Astrocyte of the hippocampus (primary cell): ENCODE results near the gene TNFRSF25.
"Not testable (repeated sequence)": the region's sequence is repeated elsewhere in the genome, so short reads cannot be mapped to it uniquely, and the experiment has no call there.

Experiments used
- DNase-seq: peaks from one replicate; pipeline ENCODE4 v3.0.0; 2011; ENCODE audit warnings: low read depth, low spot score

The TNFRSF25 gene

DNA sequence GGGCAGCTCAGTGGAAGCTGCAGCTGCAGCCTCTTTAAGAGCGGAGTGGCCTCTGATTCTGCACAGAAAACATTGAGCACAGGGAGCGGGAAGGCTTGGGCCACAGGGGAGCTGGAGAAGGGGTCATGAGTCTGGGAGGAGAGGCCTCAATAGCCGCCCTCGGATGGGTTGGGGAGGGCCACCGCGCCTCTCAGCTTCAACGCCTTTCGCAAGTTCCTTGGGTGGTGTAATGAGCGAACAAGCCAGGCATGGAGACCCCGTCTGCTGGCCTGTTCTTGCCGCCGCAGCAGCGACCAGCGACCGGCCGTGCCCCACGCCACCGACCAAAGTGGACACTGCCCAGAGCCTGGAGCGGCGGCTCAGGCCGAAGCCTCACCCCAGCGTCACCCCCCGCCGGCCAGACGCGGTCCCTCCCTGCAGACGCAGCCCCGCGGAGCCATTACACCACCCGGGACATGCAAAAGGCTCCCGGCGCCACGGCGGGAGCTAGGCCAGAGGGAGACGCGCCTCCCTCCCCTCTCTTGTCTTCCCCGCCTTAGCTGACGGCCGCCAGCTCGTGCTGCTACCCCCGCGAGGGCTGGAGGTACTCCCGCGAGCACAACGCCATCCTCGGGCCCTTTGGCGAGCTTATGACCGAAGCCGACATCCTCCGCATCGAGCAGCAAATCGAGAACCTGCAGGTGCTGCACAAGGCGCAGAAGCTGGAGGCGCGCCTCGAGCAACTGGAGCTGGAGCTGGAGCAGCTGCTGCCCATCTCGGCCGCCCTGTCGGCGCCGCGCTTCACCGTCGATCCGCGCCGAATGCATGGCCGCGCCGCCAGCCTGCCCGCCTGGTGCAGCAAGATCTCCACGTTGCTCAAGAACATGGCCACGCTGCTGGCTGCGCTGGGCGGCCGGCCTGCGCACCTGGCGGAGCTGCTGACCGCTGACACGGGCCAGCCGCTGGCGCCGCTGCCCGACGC, 11.8 kb downstream of the TNFRSF25 start:
- peak; percentile 44 for DNase-seq

DNA sequence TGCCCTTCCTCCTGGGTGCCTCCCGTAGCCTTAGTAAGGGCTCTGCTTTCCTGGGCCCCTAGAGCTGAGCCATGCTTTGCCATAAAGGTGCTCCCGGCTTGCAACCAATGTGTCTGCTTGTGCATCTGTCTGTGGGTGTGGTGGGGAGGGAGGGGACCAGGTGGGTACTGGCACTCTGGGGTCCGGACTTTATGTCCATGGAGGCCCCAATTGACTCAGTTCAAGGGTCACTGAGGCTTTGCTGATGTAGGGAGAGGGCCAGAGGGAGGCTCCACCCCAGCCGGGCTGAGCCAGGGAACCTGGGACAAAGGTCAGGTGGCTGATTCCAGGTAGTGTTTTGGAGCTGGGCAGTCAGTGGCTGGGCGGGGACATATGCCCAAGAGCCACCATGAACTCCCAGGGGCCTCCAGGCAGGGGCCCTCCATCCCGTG, 15.0 kb downstream of the TNFRSF25 start:
- DNase-seq, result no peak

DNA sequence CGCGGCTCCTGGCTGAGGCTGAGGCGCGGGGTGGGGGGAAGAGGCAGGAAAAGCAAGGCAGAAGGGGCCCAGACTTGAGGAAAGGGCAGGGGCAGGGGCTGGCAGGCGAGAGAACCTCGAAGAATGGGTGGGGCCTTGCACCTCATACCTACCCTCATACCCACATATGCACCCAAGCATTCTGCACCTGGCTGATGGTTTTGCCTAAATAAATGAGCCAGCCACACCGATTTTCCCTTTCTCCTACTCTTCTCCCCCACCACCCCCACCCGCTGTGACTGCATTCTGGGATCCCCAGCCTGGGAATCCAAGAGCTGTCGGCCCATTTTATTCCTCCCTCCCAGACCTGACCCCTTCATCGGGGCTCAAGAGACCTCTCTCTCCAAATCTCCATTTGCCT, 15.5 kb downstream of the TNFRSF25 start:
- DNase-seq, result not testable (repeated sequence)

DNA sequence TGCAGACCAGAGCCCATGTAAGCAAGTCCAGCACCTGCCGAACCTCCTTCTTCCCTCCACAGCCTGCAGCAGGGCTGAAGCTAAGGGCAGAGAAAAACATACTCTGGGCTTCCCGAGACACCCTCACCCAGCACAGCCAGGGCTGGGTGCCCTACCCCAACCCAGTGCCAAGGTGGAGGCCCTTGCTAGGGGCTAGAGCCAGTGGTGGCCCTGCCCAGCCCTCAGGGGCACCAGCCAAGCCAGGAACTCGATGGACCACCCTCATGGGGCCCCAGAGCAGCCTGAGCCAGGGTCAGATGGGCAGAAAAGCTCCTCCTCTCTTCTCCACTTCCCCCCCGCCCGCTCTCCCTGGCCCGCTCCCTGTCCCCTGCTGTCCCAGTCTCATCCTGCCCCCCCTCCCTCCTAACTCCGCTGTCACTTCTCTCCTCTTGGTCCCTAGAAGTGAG, 15.9 kb downstream of the TNFRSF25 start:
- no peak for DNase-seq

DNA sequence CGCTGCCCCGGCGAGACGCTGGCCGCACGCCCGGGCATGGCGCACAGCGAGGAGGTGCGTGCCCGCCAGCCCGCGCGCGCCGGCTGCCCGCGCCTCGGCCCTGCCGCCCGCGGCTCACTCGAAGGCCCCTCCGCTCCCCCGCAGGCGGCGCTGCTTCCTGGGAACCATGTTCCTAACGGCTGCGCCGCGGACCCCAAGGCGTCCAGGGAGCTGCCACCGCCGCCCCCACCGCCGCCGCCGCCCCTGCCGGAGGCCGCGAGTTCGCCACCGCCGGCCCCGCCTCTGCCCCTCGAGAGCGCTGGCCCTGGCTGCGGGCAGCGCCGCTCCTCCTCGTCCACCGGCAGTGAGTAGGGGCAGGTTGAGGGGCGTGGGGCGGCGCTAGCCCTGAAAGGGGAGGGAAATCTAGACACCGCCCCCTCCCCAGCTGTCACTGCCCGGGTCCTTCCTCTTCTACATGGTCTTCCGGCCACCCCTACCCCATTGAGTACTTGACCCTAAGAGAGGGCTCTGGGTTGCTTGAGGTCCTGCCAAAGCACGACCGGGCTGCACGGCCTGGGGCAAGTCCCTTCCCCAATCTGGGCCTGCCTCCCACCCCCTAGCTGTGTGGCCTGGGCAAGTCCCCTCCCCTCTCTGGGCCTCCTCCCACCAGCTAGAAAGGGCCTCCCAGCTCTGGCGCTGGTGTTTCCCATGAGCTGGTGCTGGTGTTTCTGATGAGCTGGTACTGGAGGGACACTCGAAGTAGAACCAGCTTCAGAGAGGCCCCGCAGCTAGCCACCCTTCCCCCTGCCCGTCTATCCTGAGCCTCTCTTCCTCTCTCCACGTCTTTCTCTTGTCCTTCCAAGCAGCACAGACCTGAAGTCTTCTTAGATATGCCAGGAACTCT, 17.0 kb downstream of the TNFRSF25 start:
- DNase-seq, result peak; percentile 64

DNA sequence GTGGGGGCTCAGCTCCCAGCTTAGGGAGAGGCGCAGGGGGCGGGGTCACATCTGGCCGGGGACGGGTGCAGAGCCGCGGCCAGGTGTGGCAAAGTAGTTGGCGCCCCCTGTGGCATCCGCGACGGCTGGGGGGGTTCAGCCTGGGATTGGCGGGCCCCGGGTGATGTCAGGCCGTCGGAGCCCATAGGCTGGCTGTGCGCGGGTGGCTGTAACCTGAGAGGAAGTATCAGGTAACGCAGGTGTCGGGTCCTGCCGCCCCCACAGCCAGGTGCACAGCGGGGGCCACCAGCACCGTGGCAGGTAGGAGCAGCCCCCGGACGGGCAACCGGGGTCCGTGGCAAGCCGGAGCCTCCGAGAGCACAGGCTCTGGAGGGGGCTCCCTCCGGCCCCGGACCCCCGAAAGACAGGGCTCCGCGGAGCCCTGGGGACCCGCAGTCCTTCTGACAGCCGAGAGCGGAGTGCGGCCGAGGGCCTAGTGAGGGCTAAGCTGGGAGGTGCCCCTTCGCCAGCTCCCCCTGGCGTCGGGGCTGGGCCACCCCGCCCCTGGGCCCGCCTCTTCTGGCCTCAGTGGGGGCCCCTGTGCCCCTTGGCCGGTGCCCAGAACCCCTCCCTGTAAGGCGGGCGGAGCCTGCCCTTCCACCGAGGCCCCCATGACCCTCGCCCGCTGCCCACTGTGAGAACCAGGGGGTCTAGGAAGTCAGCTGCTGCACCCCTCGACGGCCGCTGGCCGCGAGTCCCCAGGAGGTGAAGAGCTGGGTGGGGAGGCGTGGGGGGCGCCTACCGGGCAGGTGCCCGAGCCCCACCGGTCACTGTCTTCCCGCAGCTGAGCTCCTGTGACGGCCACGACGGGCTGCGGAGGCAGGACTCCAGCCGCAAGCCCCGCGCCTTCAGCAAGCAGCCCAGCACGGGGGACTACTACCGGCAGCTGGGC, 17.9 kb downstream of the TNFRSF25 start:
- no peak for DNase-seq

DNA sequence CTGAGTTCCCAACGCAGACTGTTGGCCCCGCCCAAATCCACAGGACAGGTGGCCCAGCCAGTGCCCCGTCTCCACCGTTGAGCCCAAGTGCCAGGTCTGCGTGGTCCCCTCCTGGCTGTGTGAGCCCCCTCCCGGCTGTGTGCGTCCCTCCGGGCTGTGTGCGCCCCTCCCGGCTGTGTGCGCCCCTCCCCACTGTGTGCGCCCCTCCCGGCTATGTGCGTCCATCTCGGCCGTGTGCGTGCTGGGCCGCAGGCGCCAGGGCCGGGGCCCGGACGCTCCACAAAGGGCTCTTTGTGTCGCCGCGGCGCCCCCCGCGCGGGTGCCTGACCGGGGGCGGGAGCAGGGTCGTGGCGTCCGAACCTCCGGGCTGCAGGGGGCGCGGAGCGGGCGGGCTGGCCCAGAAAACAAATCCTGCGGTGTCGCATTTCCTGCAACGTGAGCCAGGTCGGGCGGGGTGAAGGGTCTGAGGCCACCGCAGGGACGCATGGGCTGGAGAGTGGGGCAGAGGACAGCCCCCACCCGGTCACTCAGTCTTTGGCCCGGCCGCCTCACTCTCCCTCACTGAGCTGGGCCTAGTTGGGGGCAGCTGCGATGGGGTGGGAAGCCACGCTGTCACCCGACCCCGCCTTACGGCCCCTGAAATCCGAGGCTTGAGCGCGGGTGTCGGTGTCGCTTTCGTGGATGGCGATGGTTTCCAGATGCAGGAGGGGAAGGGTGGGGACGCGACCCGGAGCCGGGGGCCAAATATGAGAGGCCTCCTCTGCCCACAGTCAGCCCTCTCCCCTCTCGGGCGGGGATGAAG, 18.8 kb downstream of the TNFRSF25 start:
- DNase-seq, result no peak

DNA sequence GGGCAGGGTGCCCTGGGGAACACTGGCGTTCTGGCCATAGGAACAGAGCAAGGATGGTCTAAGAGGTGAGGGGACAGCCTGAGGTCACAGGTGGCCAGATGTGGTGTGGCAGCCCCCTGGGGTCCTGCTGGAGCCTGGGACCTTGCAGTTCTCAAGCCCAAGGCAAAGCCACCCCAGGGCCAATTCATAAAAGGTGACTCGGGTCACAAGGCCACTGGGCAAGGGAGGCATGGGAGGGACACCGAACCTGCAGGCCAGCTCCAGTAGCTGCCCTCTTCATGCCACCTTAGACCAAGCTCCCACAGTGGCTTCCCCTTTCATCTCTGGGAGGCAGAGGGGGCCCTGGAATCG, 19.3 kb downstream of the TNFRSF25 start:
- DNase-seq, result no peak

DNA sequence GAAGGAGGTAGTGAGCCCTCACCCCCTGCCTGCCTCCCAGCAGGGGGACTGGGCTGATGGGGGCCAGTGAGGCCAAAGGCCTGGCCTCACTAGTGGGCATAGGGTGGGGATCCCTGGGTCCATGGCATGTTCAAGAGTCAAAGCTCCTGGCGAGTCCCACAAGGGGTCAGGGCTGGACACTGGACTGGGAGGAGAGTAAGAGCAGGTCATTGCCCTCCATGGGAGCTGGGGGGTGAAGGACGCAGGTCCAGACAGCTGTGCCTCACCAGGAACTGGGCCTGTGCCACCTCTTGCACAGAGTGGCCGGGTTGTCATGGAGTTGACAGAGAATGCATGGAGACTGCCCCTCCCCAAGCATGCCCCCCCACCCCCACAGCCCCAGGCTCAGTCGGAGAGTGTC, 20.0 kb downstream of the TNFRSF25 start:
- not testable (repeated sequence) for DNase-seq

DNA sequence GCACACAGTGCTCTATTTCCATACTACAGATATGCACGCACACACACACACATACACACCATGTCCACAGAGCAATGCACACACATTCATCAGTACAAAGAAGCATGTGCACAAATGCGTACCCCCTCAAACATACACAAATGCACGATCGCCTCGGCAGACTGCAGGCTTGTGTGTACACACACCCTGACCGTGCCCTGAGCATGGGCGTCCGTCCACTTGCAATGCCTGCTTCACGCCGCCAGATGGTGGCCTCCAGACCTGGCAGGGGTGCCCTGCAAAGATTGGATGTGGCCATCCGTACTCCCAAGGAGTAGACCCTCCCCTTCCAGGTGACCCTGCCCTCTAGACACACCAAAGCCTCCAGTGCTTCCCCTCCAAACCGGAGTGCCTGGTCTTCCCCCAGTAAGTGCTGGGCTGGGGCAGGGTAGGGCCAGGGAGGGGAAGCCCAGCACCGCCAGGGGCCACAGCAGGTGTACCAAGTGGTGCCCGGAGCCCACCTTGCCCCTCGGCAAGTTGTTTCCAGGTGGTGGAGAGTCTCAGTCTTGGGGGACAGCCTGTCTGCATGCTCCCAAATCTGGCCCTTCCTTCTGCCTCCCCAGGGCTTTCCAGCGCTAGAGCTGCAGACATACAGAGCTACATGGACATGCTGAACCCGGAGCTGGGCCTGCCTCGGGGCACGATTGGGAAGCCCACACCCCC, 20.8 kb downstream of the TNFRSF25 start:
- peak; percentile 65 for DNase-seq

DNA sequence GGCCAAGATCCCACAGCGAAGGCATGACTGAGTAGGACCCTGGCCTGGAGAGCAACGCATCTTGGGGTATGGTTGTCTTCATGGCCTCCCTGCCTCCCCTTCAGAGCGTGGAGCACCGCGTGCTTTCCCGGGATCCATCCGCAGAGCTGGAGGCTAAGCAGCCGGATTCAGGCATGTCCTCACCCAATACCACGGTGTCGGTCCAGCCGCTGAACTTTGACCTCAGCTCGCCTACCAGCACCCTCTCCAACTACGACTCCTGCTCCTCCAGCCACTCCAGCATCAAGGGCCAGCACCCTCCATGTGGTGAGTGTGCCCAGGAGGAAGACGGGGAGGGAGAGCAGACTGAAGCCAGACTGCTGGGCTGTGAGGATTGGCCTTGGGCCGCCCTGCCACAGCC, 21.6 kb downstream of the TNFRSF25 start:
- DNase-seq, result no peak

DNA sequence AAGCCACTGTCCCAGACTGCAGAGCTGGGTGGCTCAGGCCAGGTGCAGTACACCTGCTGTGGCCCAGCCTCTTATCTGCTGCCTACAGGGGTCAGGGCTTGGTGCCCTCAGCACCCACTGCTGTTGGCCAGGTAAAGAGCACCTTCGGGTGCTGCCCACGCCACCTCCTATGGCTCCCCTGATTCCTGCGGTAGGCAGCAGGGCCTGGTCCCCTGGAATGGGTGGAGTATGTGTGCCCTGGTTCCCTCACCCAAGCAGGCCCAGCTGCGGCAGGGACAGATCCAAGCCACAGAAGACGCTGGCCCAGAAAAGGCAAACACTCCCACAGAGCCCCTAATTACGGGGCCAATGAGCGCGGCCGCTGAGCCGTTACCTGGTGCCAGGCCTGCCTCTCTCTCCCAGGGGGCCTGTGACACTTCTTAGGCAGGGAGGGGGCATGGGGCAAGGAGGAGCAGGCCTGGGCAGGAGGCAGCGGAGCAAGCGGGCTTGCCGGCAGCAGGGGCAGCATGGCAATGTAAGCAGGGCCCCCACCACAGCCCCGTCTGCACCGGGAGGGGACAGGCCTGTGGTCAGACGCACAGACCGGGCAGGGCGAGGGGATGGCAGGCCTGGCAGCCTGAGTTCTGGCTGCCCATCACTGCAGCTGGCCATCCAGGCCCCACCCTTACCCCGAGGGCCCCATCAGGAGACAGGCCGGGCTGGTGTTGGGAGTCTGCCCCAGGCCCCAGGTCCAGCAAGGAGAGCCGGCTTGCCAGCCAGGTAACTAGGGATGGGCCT, 22.4 kb downstream of the TNFRSF25 start:
- no peak for DNase-seq

DNA sequence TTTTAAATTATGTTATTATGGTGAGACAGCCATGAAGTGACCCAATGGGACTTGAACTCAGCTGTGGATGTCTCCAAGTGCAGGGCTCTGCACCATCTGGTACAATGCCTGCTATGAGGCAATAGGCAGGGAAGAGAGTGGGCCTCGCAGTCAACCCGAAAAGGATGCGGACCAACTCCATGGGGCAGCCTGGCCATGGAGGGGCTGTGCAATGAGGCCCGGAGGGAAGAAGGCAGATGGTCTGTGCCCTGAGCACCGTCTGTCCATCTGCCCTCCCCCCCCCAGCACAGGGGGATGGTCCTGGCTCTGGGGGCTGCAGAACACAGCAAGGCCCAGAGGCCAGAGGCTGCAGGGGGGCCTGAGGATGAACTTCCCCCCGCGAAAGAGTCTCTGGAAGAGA, 24.4 kb downstream of the TNFRSF25 start:
- DNase-seq, result no peak

DNA sequence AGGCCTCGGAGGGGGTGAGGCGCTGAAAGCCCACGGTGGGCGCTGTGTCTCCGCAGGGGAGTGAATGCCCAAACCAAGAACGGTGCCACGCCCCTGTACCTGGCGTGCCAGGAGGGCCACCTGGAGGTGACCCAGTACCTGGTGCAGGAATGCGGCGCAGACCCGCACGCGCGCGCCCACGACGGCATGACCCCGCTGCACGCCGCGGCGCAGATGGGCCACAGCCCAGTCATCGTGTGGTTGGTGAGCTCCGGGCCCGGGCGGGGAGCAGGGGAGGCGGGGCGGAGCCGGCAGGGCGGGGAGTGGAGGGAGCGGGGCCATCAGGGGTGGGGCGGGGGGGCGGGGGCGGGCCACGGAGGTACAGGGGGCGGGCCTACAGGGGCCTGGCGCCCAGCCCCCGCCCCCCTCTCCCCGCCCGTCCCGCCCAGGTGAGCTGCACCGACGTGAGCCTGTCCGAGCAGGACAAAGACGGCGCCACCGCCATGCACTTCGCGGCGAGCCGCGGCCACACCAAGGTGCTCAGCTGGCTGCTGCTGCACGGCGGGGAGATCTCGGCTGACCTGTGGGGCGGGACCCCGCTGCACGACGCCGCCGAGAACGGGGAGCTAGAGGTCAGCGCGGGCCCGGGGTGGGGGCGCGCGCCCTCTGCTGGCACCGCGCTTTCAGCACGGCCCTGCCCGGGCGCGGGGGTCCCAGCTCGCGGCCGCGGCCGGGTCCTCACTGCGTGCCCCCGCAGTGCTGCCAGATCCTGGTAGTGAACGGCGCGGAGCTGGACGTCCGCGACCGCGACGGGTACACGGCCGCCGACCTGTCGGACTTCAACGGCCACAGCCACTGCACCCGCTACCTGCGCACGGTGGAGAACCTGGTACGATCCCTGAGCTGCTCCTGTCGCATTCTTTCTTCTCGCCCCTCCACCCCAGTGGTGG, 25.5 kb downstream of the TNFRSF25 start:
- DNase-seq, result peak; percentile 72

DNA sequence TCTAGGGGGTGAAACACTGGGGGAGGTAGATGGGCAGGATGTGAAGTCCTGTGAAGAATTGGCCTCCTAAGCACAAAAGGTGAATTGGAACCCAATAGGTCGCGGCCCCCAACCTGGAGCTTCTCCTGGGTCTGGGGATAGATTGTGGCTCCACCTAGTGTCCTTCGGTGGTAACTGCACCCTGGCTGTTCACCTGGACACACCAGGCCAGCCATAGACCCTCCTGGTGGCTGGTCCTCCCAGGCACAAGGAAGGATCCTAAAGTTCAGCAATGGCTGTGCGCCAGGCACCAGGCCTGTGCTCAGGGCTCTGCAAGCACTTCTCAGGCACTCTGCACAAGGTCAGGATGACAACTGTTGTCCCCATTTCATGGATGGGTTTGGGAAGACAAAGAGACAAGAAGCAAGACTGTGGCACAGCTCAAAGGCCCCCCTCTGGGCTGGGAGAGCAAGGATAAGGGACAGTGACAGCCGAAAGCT, 27.9 kb downstream of the TNFRSF25 start:
- DNase-seq, result peak; percentile 80

DNA sequence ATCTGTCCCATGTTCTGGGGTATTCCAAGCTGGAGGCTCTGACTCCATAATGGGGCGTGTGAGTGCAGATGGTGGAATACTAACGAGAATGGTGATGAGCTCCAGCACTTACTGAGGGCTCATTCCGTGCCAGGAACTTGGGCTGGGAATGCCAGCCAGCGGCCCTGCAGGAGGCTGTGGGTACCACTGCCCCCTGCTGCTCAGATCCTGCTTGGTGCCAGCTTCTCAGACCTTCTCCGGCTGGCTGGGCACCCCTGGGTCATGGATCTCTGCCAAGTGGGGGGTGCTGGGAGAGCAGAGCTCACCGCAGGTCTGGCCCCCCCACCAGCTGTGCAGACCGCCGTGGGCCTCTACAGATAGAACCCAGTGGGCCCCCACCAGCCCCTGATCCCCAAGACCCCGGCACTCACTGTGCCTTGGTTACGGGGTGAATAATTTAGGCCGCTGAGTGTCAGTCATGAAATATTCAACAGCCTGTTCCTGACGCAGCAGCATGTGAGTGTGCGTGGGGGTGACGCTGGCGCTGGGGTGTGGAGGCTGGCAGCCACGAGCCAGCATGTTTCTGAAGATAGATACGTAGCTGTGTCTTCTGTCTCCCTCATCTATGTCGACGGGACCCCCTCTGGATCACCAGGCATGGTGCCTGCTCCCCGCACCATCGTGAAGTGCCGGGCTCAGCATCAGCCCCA, 28.8 kb downstream of the TNFRSF25 start:
- DNase-seq, result peak; percentile 76

DNA sequence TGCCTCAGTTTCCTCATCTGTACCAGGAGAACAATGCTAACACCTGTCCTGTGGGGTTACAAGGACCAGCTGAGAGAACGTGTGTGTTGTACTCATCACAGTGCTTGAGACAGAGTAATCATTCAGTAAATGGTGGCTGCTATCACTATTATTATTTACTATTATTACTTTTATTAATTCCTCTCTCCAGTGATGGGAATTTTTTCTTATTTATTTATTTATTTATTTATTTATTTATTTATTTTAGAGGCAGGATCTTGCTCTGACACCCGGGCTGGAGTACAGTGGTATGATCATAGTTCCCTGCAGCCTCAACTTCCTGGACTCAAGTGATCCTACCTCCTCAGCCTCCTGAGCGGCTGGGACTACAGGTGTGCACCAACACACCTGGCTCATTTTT, 29.7 kb downstream of the TNFRSF25 start:
- not testable (repeated sequence) for DNase-seq
